ENCODE results near the gene LMLN.
"Not testable (repeated sequence)": the region's sequence is repeated elsewhere in the genome, so short reads cannot be mapped to it uniquely, and the experiment has no call there.

Gene LMLN

GRCh38 chr3:197958346-197958745 lies 1.7 kb upstream of the LMLN start:
- DNase-seq = no peak

- not testable (repeated sequence) for DNase-seq
Observed at GRCh38 chr3:197958848-197959247, 1.2 kb upstream of the LMLN start.

DNA sequence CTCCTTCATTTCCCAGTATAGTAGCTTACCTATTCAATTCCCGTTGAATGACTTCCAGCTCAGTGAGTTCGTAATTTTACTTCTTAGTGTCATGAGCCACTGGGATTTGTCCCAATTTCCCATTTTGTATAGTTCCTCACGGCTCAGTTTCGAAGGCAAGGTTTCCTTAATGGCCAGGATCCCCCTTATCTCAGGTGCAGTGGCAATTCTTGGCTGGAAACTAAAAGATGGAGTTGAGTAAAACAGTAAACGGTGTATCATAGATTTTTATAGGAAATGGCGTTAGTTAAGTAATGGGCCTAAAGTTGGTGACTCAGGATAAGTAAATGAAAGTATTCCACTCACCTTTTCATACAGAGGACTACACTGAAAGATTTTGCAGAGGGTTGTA lies 522 bp upstream of the LMLN start:
- no peak for DNase-seq

GRCh38 chr3:197960694-197961581 lies 921 bp downstream of the LMLN start:
- DNase-seq = no peak

DNA sequence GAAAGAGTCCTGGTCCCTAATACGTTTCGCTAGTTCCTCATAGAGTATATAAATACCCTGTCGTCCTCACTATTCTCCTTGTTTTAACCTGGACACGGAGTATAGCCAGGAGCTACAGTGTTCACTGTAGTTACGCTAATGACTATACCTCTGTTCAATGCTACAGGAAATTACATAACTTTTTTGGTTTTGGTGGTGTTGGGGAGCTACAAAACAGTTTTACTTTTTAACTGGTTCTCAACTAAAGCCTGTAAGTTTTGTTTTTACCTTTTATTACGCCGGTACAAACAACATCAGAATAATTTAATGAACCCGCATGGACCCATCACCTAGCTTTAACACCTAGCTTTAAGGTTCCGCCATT lies 1.5 kb downstream of the LMLN start:
- DNase-seq = no peak

GRCh38 chr3:197963019-197963637 lies 3.1 kb downstream of the LMLN start:
- DNase-seq = no peak

- not testable (repeated sequence) for DNase-seq
Observed at GRCh38 chr3:197967337-197967989, 7.4 kb downstream of the LMLN start.

- DNase-seq = no peak
Observed at GRCh38 chr3:197970588-197970987, 10.6 kb downstream of the LMLN start.

DNA sequence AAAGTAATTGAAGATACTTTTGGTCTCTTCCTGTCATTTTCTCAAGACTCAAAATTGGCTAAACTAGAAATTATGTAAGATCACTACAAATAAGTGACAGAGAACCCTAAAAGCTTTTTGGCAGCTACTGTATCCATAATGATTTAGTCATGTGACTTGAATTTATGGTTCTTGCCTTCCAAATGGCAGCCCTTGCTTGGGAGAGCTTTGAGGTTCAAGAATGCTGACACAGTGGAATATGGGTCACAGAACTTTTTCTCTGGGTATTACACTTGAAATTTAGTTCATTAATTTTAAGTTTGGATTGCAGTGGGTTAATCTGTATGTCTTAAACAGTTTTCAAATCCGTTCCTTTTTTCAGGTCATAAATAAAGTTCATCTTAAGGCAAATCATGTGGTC lies 14.0 kb downstream of the LMLN start:
- DNase-seq = no peak

DNA sequence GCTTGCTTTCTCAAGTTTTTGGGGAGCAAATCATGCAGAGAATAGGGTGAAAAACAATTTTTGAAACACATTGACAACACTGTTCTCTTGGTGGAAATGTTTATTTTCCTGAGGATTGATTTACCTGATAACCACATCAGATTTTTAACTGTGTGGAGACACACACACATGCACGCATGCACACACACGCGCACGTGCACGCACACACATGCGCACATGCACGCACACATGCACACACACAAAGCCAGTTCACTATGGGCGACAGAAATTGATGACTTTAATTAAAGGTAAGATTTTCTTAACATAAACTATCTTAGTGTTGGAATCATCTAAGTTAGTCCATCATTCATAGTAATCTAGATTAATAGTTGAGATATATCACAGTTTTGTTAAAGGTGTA lies 15.3 kb downstream of the LMLN start:
- DNase-seq = no peak

DNA sequence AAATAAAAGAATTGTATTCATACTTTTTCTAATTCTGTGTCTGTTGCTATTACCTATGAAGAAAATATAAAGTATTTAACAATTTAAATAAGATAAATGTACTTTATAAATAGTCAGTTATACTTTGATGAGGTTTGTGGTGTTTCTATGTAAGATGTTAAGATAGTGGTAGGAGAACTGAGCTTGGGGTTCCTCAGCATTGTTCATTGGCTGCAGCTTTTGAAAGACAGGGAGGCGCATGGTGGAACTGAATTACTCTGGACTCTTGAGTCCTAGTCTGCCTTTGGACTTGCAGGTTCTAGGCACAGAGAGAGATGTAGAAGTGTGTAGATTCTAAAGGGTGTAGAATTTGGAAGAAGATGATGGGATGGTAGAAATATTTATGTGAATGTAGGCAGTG lies 23.1 kb downstream of the LMLN start:
- no peak for DNase-seq

GRCh38 chr3:197989651-197990050 lies 29.6 kb downstream of the LMLN start:
- no peak for DNase-seq

- DNase-seq = no peak
Observed at GRCh38 chr3:197994736-197995135, 34.7 kb downstream of the LMLN start.

- DNase-seq = no peak
Observed at GRCh38 chr3:197996855-197997254, 36.8 kb downstream of the LMLN start.

GRCh38 chr3:197997936-197998335 lies 37.9 kb downstream of the LMLN start:
- no peak for DNase-seq

DNA sequence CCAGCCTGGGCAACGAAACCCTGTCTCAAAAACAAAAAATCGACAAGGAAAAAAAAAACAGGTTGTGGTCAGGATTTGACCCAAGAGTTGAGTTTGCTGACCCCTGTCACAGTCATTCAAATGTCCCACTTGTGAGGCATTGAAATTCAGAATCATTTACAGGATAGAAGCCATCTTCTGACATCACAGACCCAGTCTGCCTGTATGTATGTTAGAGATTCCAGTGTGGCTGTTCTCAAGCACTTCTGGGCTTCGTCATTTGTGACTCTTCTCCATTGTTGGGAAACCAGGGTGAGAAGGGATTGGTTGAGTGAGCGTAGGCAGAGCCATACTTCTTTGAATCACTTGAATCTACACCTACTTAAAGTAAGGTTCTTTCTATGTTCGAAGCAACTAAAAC lies 57.1 kb downstream of the LMLN start:
- DNase-seq = no peak

GRCh38 chr3:198018416-198018815 lies 58.4 kb downstream of the LMLN start:
- DNase-seq = no peak

- no peak for DNase-seq
Observed at GRCh38 chr3:198019115-198019514, 59.1 kb downstream of the LMLN start.

- DNase-seq = no peak
Observed at GRCh38 chr3:198021320-198021719, 61.3 kb downstream of the LMLN start.

- DNase-seq = no peak
Observed at GRCh38 chr3:198022604-198023003, 62.6 kb downstream of the LMLN start.

- DNase-seq = no peak
Observed at GRCh38 chr3:198025644-198026043, 65.6 kb downstream of the LMLN start.

DNA sequence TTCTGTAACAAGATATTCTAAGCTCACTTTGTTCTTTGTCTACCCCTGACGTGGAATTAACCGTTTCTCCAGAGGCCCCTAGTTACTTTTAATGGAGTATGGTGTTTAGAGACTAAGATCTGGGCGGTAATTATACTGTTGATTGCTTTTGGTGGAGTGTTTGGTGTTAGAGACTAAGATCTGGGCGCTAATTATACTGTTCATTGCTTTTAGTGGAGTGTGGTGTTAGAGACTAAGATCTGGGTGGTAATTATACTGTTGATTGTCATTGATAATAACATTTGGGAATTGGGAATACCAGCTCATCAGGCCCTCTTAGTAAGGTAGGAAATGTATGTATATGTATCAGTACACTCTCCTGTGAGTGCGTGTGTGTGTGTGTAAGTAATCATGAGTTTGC lies 66.6 kb downstream of the LMLN start:
- DNase-seq = no peak

GRCh38 chr3:198027045-198027798 lies 67.2 kb downstream of the LMLN start:
- no peak for DNase-seq

Data from NCI-H1417 treated with DMSO at 0.1 percent for 48 hours (cell line).